Measurements from ENCODE around the gene ZNF747.
A peak's percentile ranks its signal among the peaks of the same experiment; 100 is the strongest.

Gene ZNF747

DNA sequence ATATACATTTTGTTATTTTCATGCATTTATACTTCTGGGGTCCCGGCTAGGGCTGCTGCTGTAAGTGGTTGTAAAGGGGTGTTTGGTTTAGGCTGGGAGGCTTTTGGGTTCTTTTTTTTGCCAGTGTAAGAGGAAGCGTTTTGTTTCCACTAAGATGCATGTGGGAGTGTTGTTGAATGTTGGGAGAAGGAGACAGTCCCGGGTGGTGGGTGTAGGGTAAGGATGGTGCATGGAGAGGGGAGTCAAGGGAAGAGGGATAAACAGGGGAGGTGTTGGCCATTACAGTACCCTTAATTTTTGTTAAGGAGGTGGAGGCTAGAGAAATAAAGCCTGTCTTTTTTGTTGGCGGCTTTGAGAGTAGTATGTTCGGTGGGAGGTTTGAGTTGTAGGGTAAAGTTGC, 8.4 kb upstream of the ZNF747 start:
- TF ChIP-seq CTCF (IDR thresholded peaks at IDR 0.05), result no peak

DNA sequence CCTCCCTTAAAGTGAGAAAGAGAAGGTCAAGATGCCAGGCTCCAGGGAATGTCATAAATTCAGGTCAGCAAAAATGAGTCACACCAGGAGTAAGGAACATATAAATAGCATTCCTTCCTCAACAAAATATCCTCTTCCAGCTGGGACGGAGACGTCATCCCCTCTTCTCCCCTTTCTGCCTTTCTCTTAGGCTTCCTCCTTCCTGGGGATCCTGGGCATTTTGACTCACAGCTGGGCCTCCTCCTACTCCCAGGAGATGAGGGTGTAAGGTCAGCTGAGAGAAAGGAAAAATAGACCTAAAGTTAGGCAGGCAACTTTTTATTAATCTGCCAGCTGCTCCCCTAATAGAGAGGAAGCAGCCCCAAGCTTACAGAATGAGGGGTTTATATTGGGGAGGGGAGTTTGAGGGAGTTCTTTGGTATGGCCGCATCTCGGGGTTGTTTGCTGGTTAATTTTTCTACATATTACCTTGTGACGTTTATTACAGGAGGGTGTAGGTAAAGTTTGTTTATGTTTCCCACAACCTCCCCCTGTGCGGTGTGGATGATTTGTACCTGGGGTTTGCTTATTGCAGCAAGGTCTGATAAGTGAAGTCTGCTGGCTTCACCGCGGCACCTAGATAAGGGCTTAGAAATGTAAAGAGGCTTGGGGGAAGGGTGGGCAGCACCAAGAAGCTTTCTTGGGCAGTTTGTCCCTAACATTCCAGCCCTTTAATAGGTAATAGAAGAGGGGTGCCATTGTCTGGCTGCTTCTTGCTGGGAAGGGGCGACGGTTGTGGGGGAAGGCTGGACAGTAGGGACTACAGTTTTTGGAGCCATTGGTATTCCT, 7.1 kb upstream of the ZNF747 start:
- no peak for TF ChIP-seq CTCF (IDR thresholded peaks at IDR 0.05)

GRCh38 chr16:30539000-30539964, 4.6 kb upstream of the ZNF747 start:
- no peak for TF ChIP-seq CTCF (IDR thresholded peaks at IDR 0.05)

DNA sequence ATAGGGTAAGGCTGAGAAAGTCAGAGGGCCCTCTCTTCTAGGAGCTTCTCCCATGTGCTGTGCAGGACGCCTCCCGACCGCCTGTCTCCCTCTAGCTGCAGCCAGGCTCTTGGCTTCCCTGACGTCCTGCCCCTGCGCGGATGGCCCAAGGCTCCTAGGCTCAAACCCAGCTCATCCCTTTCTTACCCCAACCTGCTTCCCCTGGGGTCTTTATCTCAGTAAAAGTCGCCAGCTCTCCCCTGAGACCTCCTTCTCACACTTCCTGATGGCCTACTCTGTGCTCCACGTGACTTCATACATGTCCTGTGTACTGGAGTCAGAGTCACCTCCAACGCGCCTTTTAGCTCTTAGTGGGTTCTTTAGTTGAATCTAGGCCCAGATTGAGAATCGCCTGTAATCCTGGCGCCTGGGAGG, 1.1 kb upstream of the ZNF747 start:
- TF ChIP-seq CTCF (IDR thresholded peaks at IDR 0.05), result peak; percentile 54

GRCh38 chr16:30535106-30535776, 583 bp upstream of the ZNF747 start:
- TF ChIP-seq CTCF (IDR thresholded peaks at IDR 0.05), result no peak

GRCh38 chr16:30533748-30534367, 800 bp downstream of the ZNF747 start:
- TF ChIP-seq CTCF (IDR thresholded peaks at IDR 0.05), result no peak

DNA sequence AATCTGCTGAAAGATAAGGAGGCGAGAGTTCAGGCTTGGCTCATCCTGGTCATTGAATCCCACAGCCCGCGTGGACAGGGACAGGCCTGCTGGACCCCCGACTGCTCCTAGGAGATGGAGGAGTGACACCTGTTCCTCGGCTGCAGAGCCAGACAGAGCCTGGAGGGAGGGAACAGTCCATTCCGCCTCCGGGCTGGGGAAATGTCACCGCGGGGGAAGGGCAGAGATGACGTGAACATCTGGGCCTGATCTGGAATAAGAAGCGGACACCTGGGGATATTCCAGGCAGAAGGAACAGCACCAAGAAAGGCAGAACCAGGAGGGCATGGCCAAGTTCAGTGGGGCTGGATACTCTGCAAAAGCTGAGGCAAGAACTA, 1.5 kb downstream of the ZNF747 start:
- TF ChIP-seq CTCF (IDR thresholded peaks at IDR 0.05), result no peak

Measured in LNCAP (cell line).